Endothelial cell of umbilical vein (primary cell): ENCODE results near the gene KLHL25. TPM values are rescaled to one million over a fixed set of nuclear protein-coding genes. Genes with fewer than 3 reads are reported as not detected.

ENCODE experiments used
- BruUV-seq: library from RNA; stranded (reverse); fragments of 400-500 nt; replicated peaks from 2 replicates; lab custom pipeline; 2021; lab: Mats Ljungman, UMichigan
- CTCF ChIA-PET: fragments of 300-600, 350-600 bp; sonication (Branson Sonifier 250); formaldehyde crosslinking; loops from one replicate; lab custom pipeline; 2021; ENCODE audit warnings: antibody characterized with exemption, inconsistent platforms; lab: Charles Lee
- POLR2A ChIA-PET: fragments of 300-600, 350-600 bp; sonication (Branson Sonifier 250); formaldehyde crosslinking; loops from one replicate; lab custom pipeline; 2021; ENCODE audit warnings: antibody characterized with exemption, inconsistent platforms; lab: Charles Lee
- DNase-seq: peaks from one replicate; pipeline ENCODE4 v3.0.0-alpha.2; 2011; ENCODE audit warnings: low read depth, low spot score
- FAIRE-seq: peaks from 2 replicates; lab custom pipeline; 2011; peaks lifted over from hg19 to GRCh38; lab: Jason Lieb, UNC
- H2AFZ ChIP-seq: 2 replicates; pipeline ENCODE4 v1.6.0; 2012; ENCODE audit warnings: low read depth, low read length, control low read depth, inconsistent platforms
- H3K27ac ChIP-seq: 2 replicates; pipeline ENCODE4 v1.5.1; 2011; ENCODE audit warnings: low read depth, mild to moderate bottlenecking, control low read depth, low read length, moderate library complexity; ENCODE audit not compliant: insufficient read depth
- H3K27me3 ChIP-seq, 2 experiments: 2 replicates each; pipeline versions ENCODE4 v1.6.0 to v1.6.1; 2011; ENCODE audit warnings: low read length in 2 of 2, mixed read lengths in 1 of 2; ENCODE audit not compliant: control insufficient read depth in 2 of 2, insufficient read depth in 2 of 2
- H3K36me3 ChIP-seq, 2 experiments: 2 replicates in 1 of 2; 3 replicates in 1 of 2; pipeline ENCODE4 v1.5.1; 2011; ENCODE audit warnings: low read length in 2 of 2, mild to moderate bottlenecking in 1 of 2, moderate library complexity in 1 of 2; ENCODE audit not compliant: control insufficient read depth in 2 of 2, insufficient read depth in 2 of 2; ENCODE audit errors: extremely low read depth in 1 of 2
- H3K4me1 ChIP-seq: 3 replicates; pipeline ENCODE4 v1.5.1; 2011; ENCODE audit warnings: mild to moderate bottlenecking, low read length; ENCODE audit not compliant: control insufficient read depth, insufficient read depth; ENCODE audit errors: extremely low read depth
- H3K4me2 ChIP-seq: 2 replicates; pipeline ENCODE4 v1.6.1; 2011; ENCODE audit warnings: low read length, control low read depth, mixed read lengths; ENCODE audit not compliant: insufficient read depth
- H3K4me3 ChIP-seq, 3 experiments: fragments of 200-600 bp in 1 of 3; sonication (generic), shearing (Covaris generic) in 1 of 3; replicated peaks in 1 of 3; 2 replicates each; pipeline ENCODE4 v1.5.1; 2011 to 2016; ENCODE audit warnings: control low read depth in 3 of 3, low read length in 3 of 3, mild to moderate bottlenecking in 2 of 3, inconsistent platforms in 1 of 3, low read depth in 1 of 3, moderate library complexity in 1 of 3; ENCODE audit not compliant: insufficient read depth in 1 of 3
- H3K79me2 ChIP-seq: 2 replicates; pipeline ENCODE4 v1.6.0; 2012; ENCODE audit warnings: low read length, inconsistent platforms; ENCODE audit not compliant: control insufficient read depth, insufficient read depth
- H3K9ac ChIP-seq: replicated peaks from 2 replicates; pipeline ENCODE3; 2011; ENCODE audit warnings: low read length, control low read depth; ENCODE audit not compliant: insufficient read depth; ENCODE audit errors: extremely low read depth
- H3K9me1 ChIP-seq: replicated peaks from 3 replicates; pipeline ENCODE4 v1.6.0; 2011; ENCODE audit warnings: mild to moderate bottlenecking, low read length; ENCODE audit not compliant: control insufficient read depth, insufficient read depth; ENCODE audit errors: extremely low read depth
- H3K9me3 ChIP-seq: replicated peaks from 2 replicates; pipeline ENCODE4 v1.5.1; 2012; ENCODE audit warnings: low read length, inconsistent platforms; ENCODE audit not compliant: control insufficient read depth, insufficient read depth
- H4K20me1 ChIP-seq: replicated peaks from 2 replicates; pipeline ENCODE3; 2011; ENCODE audit warnings: mild to moderate bottlenecking, low read length; ENCODE audit not compliant: control insufficient read depth, insufficient read depth; ENCODE audit errors: extremely low read depth
- dilution Hi-C: fragments of 300-500 bp; cut with MboI; formaldehyde crosslinking; loops from one replicate; pipeline ENCODE4 v1.15.0; 2019; ENCODE audit warnings: low sequenced_read_pairs; ENCODE audit not compliant: extremely low pct_ligation_motif_present
- intact Hi-C: fragments of 100-400 bp; cut with micrococcal nuclease; formaldehyde crosslinking; loops from one replicate; pipeline ENCODE4 v1.10.0; 2022
- polyA plus RNA-seq, 4 experiments: library from polyadenylated mRNA; depleted of rRNA in 3 of 4; stranded (reverse) in 3 of 4; unstranded in 1 of 4; fragments of >200 nt; gene quantifications; 2 replicates each; pipeline versions ENCODE4 v1.2.1 to v1.2.3, GENCODE V29; 2011 to 2012; ENCODE audit warnings: missing spikeins in 1 of 4
- total RNA-seq: library from RNA; stranded (reverse); gene quantifications from 2 replicates; pipeline ENCODE4 v1.2.3, GENCODE V29; 2021
- TF ChIP-seq, protein P1 (sequence below): IDR thresholded peaks from 2 replicates; pipeline ENCODE4 v1.6.1; 2011; ENCODE audit not compliant: insufficient read depth, insufficient read length
- TF ChIP-seq, protein P2 (sequence below), 2 donors: IDR thresholded peaks; 1 replicate in 1 of 2; 2 replicates in 1 of 2; pipeline ENCODE4 v1.5.1; 2011; ENCODE audit warnings: low read length in 2 of 2, mild to moderate bottlenecking in 2 of 2, moderate library complexity in 2 of 2, control low read depth in 1 of 2, inconsistent platforms in 1 of 2, low read depth in 1 of 2; ENCODE audit not compliant: insufficient read depth in 1 of 2; ENCODE audit errors: extremely low read depth in 1 of 2

The KLHL25 gene
- total and polyA plus RNA-seq, 2 donors (not counting 3 experiments of a cell fraction or from before 2014, with no cell fraction given), result 5.4 to 6.4 TPM

- no peak overlapping the region for H3K4me2 ChIP-seq
- DNase-seq, result no peak
- CTCF ChIA-PET, result interaction anchor here (0.8 to 1.5 kb wide), 2 partner anchors 76 to 91 kb away, joined by 4 read pairs; no protein-coding TSS in a partner anchor
- H3K27ac ChIP-seq, result no peak overlapping the region
- BruUV-seq, result no TSS peak
- H3K36me3 ChIP-seq, result peaks cover 10 to 20% of the 10 kb centered on the region in 2 experiments
- no peaks in the 10 kb centered on the region for H4K20me1 ChIP-seq
- no peak overlapping the region for H2AFZ ChIP-seq
- no peak overlapping the region for H3K4me3 ChIP-seq
- TF ChIP-seq, protein P1, sequence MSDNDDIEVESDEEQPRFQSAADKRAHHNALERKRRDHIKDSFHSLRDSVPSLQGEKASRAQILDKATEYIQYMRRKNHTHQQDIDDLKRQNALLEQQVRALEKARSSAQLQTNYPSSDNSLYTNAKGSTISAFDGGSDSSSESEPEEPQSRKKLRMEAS, result no peak
- TF ChIP-seq, protein P2, sequence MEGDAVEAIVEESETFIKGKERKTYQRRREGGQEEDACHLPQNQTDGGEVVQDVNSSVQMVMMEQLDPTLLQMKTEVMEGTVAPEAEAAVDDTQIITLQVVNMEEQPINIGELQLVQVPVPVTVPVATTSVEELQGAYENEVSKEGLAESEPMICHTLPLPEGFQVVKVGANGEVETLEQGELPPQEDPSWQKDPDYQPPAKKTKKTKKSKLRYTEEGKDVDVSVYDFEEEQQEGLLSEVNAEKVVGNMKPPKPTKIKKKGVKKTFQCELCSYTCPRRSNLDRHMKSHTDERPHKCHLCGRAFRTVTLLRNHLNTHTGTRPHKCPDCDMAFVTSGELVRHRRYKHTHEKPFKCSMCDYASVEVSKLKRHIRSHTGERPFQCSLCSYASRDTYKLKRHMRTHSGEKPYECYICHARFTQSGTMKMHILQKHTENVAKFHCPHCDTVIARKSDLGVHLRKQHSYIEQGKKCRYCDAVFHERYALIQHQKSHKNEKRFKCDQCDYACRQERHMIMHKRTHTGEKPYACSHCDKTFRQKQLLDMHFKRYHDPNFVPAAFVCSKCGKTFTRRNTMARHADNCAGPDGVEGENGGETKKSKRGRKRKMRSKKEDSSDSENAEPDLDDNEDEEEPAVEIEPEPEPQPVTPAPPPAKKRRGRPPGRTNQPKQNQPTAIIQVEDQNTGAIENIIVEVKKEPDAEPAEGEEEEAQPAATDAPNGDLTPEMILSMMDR (IDR thresholded peaks at IDR 0.05; ENCODE audit: extremely low read depth in 1 of 2, insufficient read depth in 1 of 2, low read depth in 1 of 2, low read length in 2 of 2), result no peak
- dilution Hi-C loops, result no loop called here
- no peak for FAIRE-seq
- intact Hi-C loops, result no loop called here
- no peaks in the 10 kb centered on the region for H3K79me2 ChIP-seq
- H3K4me1 ChIP-seq, result no peaks in the 10 kb centered on the region
- H3K9me3 ChIP-seq, result no peaks in the 10 kb centered on the region
- POLR2A ChIA-PET, result no interaction called here
- H3K27me3 ChIP-seq, result no peaks in the 10 kb centered on the region
- no peak overlapping the region for H3K9ac ChIP-seq
- H3K9me1 ChIP-seq, result no peaks in the 10 kb centered on the region
Observed at GRCh38 chr15:85749261-85750151, 45.2 kb downstream of the KLHL25 start.

DNA sequence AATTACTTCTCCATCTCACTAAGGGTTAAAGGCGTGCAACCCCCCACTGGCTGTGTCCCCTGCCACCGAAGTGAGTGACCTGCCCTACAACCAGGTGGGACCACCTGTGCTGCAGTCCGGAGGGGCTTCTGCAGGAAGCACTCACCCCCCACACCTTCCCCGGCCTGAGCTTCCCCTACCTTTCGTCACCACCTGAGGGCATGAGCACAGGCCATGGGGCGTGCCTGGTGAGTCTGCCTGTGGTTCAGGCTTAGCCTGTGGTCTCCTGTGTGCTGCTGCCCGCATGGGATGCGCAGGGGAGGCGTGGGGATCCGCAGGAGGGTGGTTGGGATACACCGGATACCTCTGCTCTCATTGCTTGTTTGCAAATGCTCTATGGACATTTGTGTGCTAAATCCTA is 46.0 kb downstream of the KLHL25 start:
- intact Hi-C loops, result no loop called here
- H3K4me3 ChIP-seq, result no peak overlapping the region
- BruUV-seq, result no TSS peak
- H3K27ac ChIP-seq, result no peak overlapping the region
- no peak overlapping the region for H3K4me2 ChIP-seq
- H2AFZ ChIP-seq, result no peak overlapping the region
- TF ChIP-seq, protein P1, result no peak
- H3K9me3 ChIP-seq, result no peaks in the 10 kb centered on the region
- no peaks in the 10 kb centered on the region for H3K9me1 ChIP-seq
- DNase-seq (no peak), FAIRE-seq (no peak)
- no peaks in the 10 kb centered on the region for H3K79me2 ChIP-seq
- dilution Hi-C loops, result no loop called here
- H4K20me1 ChIP-seq, result no peaks in the 10 kb centered on the region
- H3K27me3 ChIP-seq, result no peaks in the 10 kb centered on the region
- peaks cover 10 to 24% of the 10 kb centered on the region in 2 experiments for H3K36me3 ChIP-seq
- POLR2A ChIA-PET, result no interaction called here
- no peak overlapping the region for H3K9ac ChIP-seq
- H3K4me1 ChIP-seq, result no peaks in the 10 kb centered on the region
- CTCF ChIA-PET, result interaction anchor here (1.5 kb wide), 1 partner anchor 91 kb away, joined by 4 read pairs; no protein-coding TSS in a partner anchor
